Ectodermal cell (in vitro differentiated cells): ENCODE data around the gene NDUFA1.
A peak's percentile ranks its signal among the peaks of the same experiment; 100 is the strongest.
"Not testable (repeated sequence)": the region's sequence is repeated elsewhere in the genome, so short reads cannot be mapped to it uniquely, and the experiment has no call there.

Source experiments
- H3K27ac ChIP-seq: 2 replicates; pipeline ENCODE4 v1.7.0; 2013; ENCODE audit warnings: mild to moderate bottlenecking, low read depth, low read length; ENCODE audit not compliant: insufficient read depth, poor library complexity, severe bottlenecking
- H3K27me3 ChIP-seq: 2 replicates; pipeline ENCODE4 v1.7.0; 2013; ENCODE audit warnings: mild to moderate bottlenecking, low read length; ENCODE audit not compliant: insufficient read depth, control insufficient read depth, poor library complexity, severe bottlenecking
- H3K36me3 ChIP-seq: one replicate; pipeline ENCODE4 v1.7.0; 2013; ENCODE audit warnings: low read length; ENCODE audit not compliant: control insufficient read depth, insufficient read depth
- H3K4me1 ChIP-seq: one replicate; pipeline ENCODE4 v1.7.0; 2013; ENCODE audit warnings: low read length; ENCODE audit not compliant: control insufficient read depth, insufficient read depth
- H3K4me3 ChIP-seq: 2 replicates; pipeline ENCODE4 v1.7.0; 2013; ENCODE audit warnings: low read depth, low read length, control low read depth; ENCODE audit not compliant: insufficient read depth
- H3K9me3 ChIP-seq: 2 replicates; pipeline ENCODE4 v1.7.0; 2013; ENCODE audit warnings: mild to moderate bottlenecking, low read length, moderate library complexity; ENCODE audit not compliant: control insufficient read depth
- WGBS, 2 experiments: methylation state at CpG; one replicate each; pipeline ENCODE4 v1.1.7; 2013; ENCODE audit warnings: missing lambda C conversion rate in 2 of 2; 5-methylcytosine and 5-hydroxymethylcytosine counted together

NDUFA1 gene

DNA sequence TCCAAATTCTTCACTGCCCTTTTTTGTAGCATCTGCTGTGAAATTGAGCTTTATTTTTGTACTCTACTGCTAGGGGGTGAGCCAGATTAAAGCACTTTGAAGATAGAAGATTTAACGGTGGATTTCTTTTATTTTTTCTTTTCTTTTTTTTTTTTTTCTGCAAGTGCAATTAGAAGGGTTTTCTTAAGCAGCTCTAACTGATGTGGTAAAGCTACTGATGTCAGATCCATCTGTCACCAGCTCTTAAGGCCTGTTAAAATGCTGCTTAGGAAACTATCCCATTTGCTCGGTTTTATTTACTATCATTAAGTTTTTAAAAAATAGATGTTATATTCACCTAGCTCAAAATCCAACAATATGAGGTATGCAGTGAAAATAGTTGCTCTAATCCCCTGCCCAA, 7.1 kb downstream of the NDUFA1 start:
- Histone ChIP-seq H3K9me3 (no peaks in the 10 kb centered on the region), H3K4me1 (no peaks in the 10 kb centered on the region), H3K36me3 (no peaks in the 10 kb centered on the region), H3K27ac (no peak overlapping the region), H3K27me3 (no peaks in the 10 kb centered on the region), H3K4me3 (no peak overlapping the region)
- WGBS, 2 experiments: no CpG with 5 or more reads among the region's 2 CpGs

DNA sequence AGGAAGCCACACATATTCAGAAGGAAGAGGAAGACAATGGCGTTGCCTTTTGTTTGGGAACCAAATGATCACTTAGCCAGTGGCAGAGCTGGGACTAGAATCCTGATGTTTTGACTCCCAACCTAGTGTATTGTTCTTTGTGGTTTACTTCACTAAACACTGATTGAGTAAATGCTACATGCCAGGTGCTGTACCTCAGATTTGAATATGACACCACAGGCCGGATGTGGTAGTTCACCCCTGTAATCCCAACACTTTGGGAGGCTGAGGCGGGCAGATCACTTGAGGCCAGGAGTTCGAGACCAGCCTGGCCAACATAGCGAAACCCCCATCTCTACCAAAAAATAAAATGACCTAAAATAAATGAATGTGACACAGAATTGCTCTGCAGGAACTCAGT, 8.4 kb downstream of the NDUFA1 start:
- Histone ChIP-seq H3K36me3 (no peaks in the 10 kb centered on the region), H3K9me3 (no peaks in the 10 kb centered on the region), H3K27ac (no peak overlapping the region), H3K27me3 (no peaks in the 10 kb centered on the region), H3K4me3 (no peak overlapping the region), H3K4me1 (no peaks in the 10 kb centered on the region)
- 73 to 96% methylated on average over 2 to 4 of the region's 5 CpGs for WGBS, 2 experiments

DNA sequence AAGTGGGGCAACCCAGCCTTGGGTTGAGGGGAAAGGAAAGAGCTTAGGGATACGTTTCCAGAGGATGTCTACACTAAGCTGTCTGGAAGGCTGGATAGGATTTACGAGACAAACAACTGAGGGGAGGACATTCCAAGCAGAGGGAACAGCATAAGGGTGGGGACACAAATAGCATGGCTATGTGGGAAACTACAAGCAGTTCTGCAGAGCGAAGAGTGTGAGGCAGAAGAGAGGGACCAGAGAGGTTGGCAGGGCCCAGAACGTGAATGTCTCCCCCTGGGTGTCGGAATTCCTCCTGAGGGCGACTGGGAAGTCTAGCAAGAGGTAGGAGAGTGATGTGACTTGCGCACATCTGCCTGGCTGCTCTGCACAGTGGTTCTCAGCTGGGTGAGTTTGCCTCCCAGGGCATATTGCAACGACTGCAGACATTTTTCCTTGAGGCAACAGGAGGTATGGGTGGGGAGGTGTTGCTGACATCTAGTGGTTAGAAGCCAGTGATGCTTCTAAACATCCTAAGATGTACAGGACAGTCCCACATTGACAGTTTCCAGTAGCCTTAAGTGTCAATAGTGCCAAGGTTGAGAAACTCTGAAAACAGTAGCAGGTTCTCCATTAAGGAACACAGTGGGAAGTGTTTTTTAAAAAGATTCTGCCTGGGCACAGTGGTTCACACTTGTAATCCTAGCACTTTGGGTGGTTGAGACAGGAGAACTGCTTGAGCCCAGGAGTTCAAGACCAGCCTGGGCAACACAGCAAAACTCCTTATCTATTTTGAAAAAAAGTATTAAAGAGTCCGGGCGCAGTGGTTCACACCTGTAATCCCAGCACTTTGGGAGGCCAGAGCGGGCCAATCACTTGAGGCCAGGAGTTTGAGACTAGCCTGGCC, 9.2 kb downstream of the NDUFA1 start:
- Histone ChIP-seq H3K36me3 (no peaks in the 10 kb centered on the region), H3K9me3 (no peaks in the 10 kb centered on the region), H3K4me3 (no peak overlapping the region), H3K27ac (no peak overlapping the region), H3K4me1 (no peaks in the 10 kb centered on the region), H3K27me3 (no peaks in the 10 kb centered on the region)
- 66 to 69% methylated on average over 11 of the region's 11 CpGs for WGBS, 2 experiments

DNA sequence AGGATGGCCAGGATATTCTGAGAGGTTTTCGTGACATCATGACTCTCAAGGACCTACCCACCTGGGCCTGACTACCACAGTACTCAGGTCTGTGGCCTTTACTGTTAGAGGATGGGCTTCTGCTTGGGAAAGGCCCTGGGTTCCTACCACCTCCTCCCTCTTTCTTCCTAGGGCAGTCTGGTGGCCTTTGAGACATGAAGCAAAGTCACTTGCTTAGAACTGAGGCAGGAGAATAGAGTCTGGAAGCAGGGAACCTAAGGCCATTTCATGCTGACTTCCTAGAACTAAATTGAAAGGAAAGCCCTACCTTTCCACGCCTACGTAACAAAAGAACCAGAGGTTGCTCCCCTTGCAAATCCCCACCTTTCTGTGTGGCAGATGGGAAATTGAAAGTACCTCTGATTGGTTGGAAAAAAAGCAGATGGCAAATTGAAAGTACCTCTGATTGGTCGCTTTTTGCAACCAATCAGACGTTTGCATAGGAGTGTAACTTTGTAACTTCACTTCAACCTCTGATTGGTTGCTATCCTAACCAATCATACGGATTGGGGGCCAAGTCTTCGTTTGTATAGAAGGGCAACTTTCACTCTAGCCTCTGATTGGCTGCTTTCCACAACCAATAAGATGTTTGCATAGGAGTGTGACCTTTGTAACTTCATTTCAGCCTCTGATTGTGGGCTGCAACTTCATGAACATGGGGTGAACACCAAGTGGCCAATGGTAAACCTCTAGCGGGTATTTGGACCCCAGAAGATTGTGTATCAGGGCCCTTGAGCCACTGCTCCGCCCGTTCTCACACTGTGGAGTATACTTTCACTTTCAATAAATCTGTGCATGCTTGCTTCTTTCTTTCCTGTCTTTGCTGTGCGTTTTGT, 14.2 kb downstream of the NDUFA1 start:
- H3K4me1 ChIP-seq: no peaks in the 10 kb centered on the region
- H3K27ac ChIP-seq: no peak overlapping the region
- no peaks in the 10 kb centered on the region for H3K27me3 ChIP-seq
- H3K9me3 ChIP-seq: no peaks in the 10 kb centered on the region
- no peaks in the 10 kb centered on the region for H3K36me3 ChIP-seq
- 91 to 93% methylated on average over 11 of the region's 11 CpGs for whole genome bisulfite sequencing, 2 experiments
- no peak overlapping the region for H3K4me3 ChIP-seq

DNA sequence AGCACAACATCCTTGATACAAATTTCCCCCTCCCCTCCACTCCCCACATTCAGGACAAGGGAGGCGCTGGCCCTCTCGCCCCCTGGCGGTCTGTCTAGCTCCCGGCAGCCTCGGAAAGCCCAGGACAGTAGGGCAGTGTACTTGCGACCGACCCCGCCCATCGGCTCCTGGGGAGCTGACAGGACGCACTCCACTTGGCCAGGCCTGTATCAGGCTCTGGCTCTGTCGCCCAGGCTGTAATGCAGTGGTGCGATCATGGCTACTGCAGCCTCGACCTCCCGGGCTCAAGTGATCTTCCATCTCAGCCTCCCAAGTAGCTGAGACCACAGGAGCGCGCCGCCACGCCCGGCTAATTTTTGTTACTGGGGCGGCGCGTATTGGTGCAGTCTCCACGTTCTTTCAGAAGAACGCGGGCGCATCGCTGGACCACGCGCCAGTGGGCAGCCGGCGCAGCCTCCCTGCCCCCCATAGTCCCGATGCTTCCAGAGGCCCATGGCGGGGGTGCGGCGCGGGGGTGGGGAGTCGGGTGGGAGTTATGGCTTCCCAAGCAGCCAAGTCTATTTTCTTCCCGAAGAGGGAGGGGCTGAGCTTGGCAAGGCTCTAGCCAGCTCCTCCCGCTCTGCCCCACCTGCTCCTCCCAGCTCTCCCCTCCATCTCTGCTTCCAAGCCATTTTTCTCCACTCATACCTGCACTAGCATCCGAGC, 16.2 kb downstream of the NDUFA1 start:
- WGBS, 2 experiments: 3 to 7% methylated on average over 39 to 40 of the region's 40 CpGs
- H3K9me3 ChIP-seq: no peaks in the 10 kb centered on the region
- no peaks in the 10 kb centered on the region for H3K36me3 ChIP-seq
- peak overlapping the region; percentile 35 for H3K4me3 ChIP-seq
- H3K27me3 ChIP-seq: no peaks in the 10 kb centered on the region
- no peak overlapping the region for H3K27ac ChIP-seq
- H3K4me1 ChIP-seq: no peaks in the 10 kb centered on the region

DNA sequence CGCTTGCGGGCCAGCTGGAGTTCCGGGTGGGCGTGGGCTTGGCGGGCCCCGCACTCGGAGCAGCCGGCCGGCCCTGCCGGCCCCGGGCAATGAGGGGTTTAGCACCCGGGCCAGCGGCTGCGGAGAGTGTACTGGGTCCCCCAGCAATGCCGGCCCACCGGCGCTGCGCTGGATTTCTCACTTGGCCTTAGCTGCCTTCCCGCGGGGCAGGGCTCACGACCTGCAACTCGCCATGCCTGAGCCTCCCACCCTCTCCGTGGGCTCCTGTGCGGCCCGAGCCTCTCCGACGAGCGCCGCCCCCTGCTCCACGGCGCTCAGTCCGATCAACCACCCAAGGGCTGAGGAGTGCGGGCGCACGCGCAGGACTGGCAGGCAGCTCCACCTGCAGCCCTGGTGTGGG, 19.0 kb downstream of the NDUFA1 start:
- not testable (repeated sequence) for H3K9me3 ChIP-seq, H3K27me3 ChIP-seq, H3K4me3 ChIP-seq, H3K27ac ChIP-seq, H3K4me1 ChIP-seq, H3K36me3 ChIP-seq
- WGBS, 2 experiments: 97 to 98% methylated on average over 31 to 36 of the region's 36 CpGs

DNA sequence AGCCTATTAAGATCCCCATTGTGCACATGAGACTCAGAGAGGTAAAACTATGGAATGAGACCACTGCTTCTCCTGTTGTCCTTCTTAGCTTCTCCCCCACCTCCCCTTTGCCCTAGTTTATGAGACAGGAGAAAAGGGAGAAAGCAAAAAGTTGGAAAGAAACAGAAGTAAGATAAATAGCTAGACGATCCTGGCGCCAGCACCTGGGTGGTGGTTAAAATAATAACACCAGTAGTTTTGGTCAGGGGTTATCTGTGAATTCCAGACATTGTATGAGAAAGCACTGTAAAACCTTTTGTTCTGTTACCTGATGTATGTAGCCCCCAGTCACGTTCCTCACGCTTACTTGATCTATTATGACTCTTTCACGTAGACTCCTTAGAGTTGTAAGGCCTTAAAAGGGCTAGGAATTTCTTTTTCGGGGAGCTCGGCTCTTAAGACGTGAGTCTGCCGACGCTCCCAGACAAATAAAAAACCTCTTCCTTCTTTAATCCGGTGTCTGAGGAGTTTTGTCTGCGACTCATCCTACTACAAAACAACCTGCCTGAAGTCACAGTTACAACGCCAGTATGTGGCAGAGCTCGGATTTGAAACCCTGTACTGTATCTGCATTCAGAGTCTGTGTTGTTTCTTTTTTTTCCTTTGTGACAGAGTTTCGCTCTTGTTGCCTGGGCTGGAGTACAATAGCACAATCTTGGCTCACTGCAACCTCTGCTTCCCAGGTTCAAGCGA, 20.5 kb downstream of the NDUFA1 start:
- 90 to 93% methylated on average over 16 of the region's 16 CpGs for WGBS, 2 experiments
- H3K27me3 ChIP-seq, H3K4me1 ChIP-seq, H3K9me3 ChIP-seq, H3K4me3 ChIP-seq, H3K36me3 ChIP-seq, H3K27ac ChIP-seq: not testable (repeated sequence)

DNA sequence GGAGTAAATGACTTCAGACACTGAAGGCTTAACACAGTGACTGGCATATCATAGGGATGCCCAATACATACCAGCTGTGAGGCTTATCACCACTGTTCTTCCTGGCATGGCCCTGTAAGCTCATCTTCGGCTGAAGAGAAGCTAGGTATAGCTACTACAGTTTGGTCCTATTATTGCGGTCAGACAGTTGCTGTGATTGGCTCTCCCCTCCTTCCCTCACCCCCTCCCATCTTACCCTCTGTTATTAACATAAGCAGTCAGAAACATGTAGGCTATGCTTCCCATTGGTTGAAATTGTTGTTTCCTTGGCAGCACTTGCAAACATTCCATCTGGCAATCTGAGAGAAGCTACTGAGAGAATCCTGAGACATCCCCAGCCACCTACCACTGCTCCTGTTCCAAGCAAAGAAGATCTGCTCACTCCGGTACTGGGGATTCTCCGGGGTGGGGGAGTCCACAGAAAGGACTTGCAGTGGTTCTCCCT, 24.3 kb downstream of the NDUFA1 start, which contains the start of gene AKAP14:
Gene AKAP14, plus strand, starts transcription at position 51 of the 484 bp plus-strand sequence. CDS start 7,331 bp downstream, outside the sequence.
- no peaks in the 10 kb centered on the region for H3K9me3 ChIP-seq
- 66 to 67% methylated on average over 4 of the region's 4 CpGs for WGBS, 2 experiments
- no peak within 1 kb of the TSS for H3K27ac ChIP-seq
- H3K27me3 ChIP-seq: no peaks in the 10 kb centered on the region
- H3K4me3 ChIP-seq: no peak within 1 kb of the TSS
- H3K4me1 ChIP-seq: no peaks in the 10 kb centered on the region
- no peaks in the 10 kb centered on the region for H3K36me3 ChIP-seq

DNA sequence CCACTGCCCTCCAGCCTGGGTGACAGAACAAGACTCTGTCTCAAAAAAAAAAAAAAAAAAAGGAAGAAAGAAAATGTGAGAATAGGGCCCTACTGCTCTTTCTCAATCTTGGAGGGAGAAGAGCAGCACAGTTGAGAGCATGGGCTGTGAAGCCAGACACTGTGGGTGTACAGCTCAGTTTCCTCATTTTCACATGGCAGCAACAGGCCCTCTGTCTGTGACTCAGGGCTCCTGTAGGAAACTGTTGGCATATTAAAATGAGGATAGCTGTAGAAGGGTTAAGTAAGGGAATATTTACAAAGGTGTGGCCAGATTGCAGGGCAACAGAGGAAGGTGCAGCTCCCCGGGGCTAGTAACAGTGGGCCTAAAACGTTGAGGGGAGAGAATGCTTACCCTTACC, 27.5 kb downstream of the NDUFA1 start:
- Histone ChIP-seq H3K27ac (no peak overlapping the region), H3K36me3 (no peaks in the 10 kb centered on the region)
- WGBS, 2 experiments: 31 to 32% methylated on average over 2 of the region's 2 CpGs

More for the DNA sequence above, 27.5 kb downstream of the NDUFA1 start:
- no peak overlapping the region for H3K4me3 ChIP-seq
- H3K4me1 ChIP-seq: no peaks in the 10 kb centered on the region
- H3K27me3 ChIP-seq: no peaks in the 10 kb centered on the region
- no peaks in the 10 kb centered on the region for H3K9me3 ChIP-seq
